H9 (cell line): ENCODE measurements around the gene SLC38A3. TPM values are rescaled to one million over a fixed set of nuclear protein-coding genes. Genes with fewer than 3 reads are reported as not detected.
A peak's percentile ranks its signal among the peaks of the same experiment; 100 is the strongest.

ENCODE experiments used
- DNase-seq: peaks from one replicate; pipeline ENCODE4 v3.0.0-alpha.2; 2017
- H2AFZ ChIP-seq: one replicate; pipeline ENCODE4 v1.6.1; 2013; ENCODE audit warnings: mild to moderate bottlenecking, low read length, control low read depth, moderate library complexity
- H2AK5ac ChIP-seq: 2 replicates; pipeline ENCODE4 v1.6.1; 2013; ENCODE audit warnings: low read length, control low read depth, mixed read lengths; ENCODE audit not compliant: insufficient read length
- H2BK120ac ChIP-seq: one replicate; pipeline ENCODE4 v1.6.1; 2013; ENCODE audit warnings: low read depth, mild to moderate bottlenecking, low read length, control low read depth, inconsistent platforms; ENCODE audit not compliant: poor library complexity, severe bottlenecking
- H2BK12ac ChIP-seq: 2 replicates; pipeline ENCODE4 v1.6.1; 2013; ENCODE audit warnings: low read length, control low read depth, mixed read lengths, low read depth; ENCODE audit not compliant: insufficient read length
- H2BK15ac ChIP-seq: 2 replicates; pipeline ENCODE4 v1.6.1; 2013; ENCODE audit warnings: low read depth, low read length, control low read depth
- H2BK20ac ChIP-seq: one replicate; pipeline ENCODE4 v1.6.1; 2013; ENCODE audit warnings: low read depth, mild to moderate bottlenecking, low read length, control low read depth, inconsistent platforms; ENCODE audit not compliant: poor library complexity, severe bottlenecking
- H2BK5ac ChIP-seq: 2 replicates; pipeline ENCODE4 v1.6.1; 2013; ENCODE audit warnings: low read length, control low read depth, mixed read lengths; ENCODE audit not compliant: insufficient read length
- H3K14ac ChIP-seq: 2 replicates; pipeline ENCODE4 v1.6.1; 2013; ENCODE audit warnings: low read length, control low read depth; ENCODE audit not compliant: insufficient read depth
- H3K18ac ChIP-seq: 2 replicates; pipeline ENCODE4 v1.6.1; 2013; ENCODE audit warnings: low read depth, mild to moderate bottlenecking, mixed read lengths, low read length, control low read depth; ENCODE audit not compliant: insufficient read length
- H3K23ac ChIP-seq: 2 replicates; pipeline ENCODE4 v1.6.1; 2013; ENCODE audit warnings: low read length, control low read depth, mixed read lengths, low read depth; ENCODE audit not compliant: insufficient read length
- H3K23me2 ChIP-seq: 2 replicates; pipeline ENCODE4 v1.6.1; 2013; ENCODE audit warnings: low read depth, mild to moderate bottlenecking, mixed read lengths, low read length, control low read depth; ENCODE audit not compliant: insufficient read length, poor library complexity, severe bottlenecking
- H3K27ac ChIP-seq: 2 replicates; pipeline ENCODE4 v1.5.1; 2013; ENCODE audit warnings: low read length, control low read depth, mixed read lengths, low read depth; ENCODE audit not compliant: insufficient read length
- H3K27me3 ChIP-seq: 2 replicates; pipeline ENCODE4 v1.6.1; 2013; ENCODE audit warnings: low read length, control low read depth, inconsistent platforms; ENCODE audit not compliant: insufficient read depth
- H3K4ac ChIP-seq: 2 replicates; pipeline ENCODE4 v1.6.1; 2013; ENCODE audit warnings: low read depth, mild to moderate bottlenecking, control low read depth, inconsistent platforms, low read length, moderate library complexity
- H3K4me1 ChIP-seq: 2 replicates; pipeline ENCODE4 v1.6.1; 2013; ENCODE audit warnings: low read length, control low read depth, inconsistent platforms; ENCODE audit not compliant: insufficient read depth
- H3K4me2 ChIP-seq: 2 replicates; pipeline ENCODE4 v1.6.1; 2013; ENCODE audit warnings: low read length, control low read depth, mixed read lengths; ENCODE audit not compliant: insufficient read length, insufficient read depth
- H3K56ac ChIP-seq: 2 replicates; pipeline ENCODE4 v1.6.1; 2013; ENCODE audit warnings: low read depth, mild to moderate bottlenecking, mixed read lengths, low read length, control low read depth; ENCODE audit not compliant: insufficient read length
- H3K79me1 ChIP-seq: 2 replicates; pipeline ENCODE4 v1.6.1; 2013; ENCODE audit warnings: low read depth, mild to moderate bottlenecking, moderate library complexity, low read length, control low read depth, inconsistent platforms; ENCODE audit not compliant: insufficient read depth, poor library complexity, severe bottlenecking
- H3K79me2 ChIP-seq: 2 replicates; pipeline ENCODE4 v1.6.1; 2013; ENCODE audit warnings: low read length, control low read depth, inconsistent platforms; ENCODE audit not compliant: insufficient read depth
- H3K9ac ChIP-seq: 2 replicates; pipeline ENCODE4 v1.6.1; 2013; ENCODE audit warnings: low read length, control low read depth, mixed read lengths; ENCODE audit not compliant: insufficient read length; ENCODE audit errors: extremely low read depth
- H3K9me3 ChIP-seq: one replicate; pipeline ENCODE4 v1.6.1; 2013; ENCODE audit warnings: low read depth, low read length, inconsistent platforms; ENCODE audit not compliant: control insufficient read depth
- H3T11ph ChIP-seq: one replicate; pipeline ENCODE4 v1.6.1; 2013; ENCODE audit warnings: mild to moderate bottlenecking, low read length, control low read depth, inconsistent platforms
- H4K20me1 ChIP-seq: one replicate; pipeline ENCODE4 v1.6.1; 2013; ENCODE audit not compliant: control insufficient read depth, insufficient read length, insufficient read depth
- H4K5ac ChIP-seq: 2 replicates; pipeline ENCODE4 v1.6.1; 2013; ENCODE audit warnings: low read depth, mild to moderate bottlenecking, mixed read lengths, low read length, control low read depth; ENCODE audit not compliant: insufficient read length
- H4K8ac ChIP-seq: replicated peaks from 2 replicates; pipeline ENCODE4 v1.6.1; 2013; ENCODE audit warnings: low read length, control low read depth, mixed read lengths, low read depth; ENCODE audit not compliant: insufficient read length
- H4K91ac ChIP-seq: 2 replicates; pipeline ENCODE4 v1.6.1; 2013; ENCODE audit warnings: low read depth, mild to moderate bottlenecking, moderate library complexity, mixed read lengths, low read length, control low read depth; ENCODE audit not compliant: insufficient read length
- H3K27ac Mint-ChIP-seq, 3 experiments: 2 replicates in 2 of 3; 3 replicates in 1 of 3; pipeline ENCODE4 v1.8.0; 2020 to 2021; ENCODE audit warnings: mixed read lengths in 3 of 3, mild to moderate bottlenecking in 1 of 3, moderate library complexity in 1 of 3
- H3K27me3 Mint-ChIP-seq: 2 replicates; pipeline ENCODE4 v1.8.0; 2021; ENCODE audit warnings: low read depth, mild to moderate bottlenecking, moderate library complexity, mixed read lengths
- H3K36me3 Mint-ChIP-seq, 3 experiments: 2 replicates in 2 of 3; 3 replicates in 1 of 3; pipeline ENCODE4 v1.8.0; 2020 to 2021; ENCODE audit warnings: low read depth in 3 of 3, mixed read lengths in 3 of 3; ENCODE audit not compliant: insufficient read depth in 1 of 3
- H3K4me1 Mint-ChIP-seq, 2 experiments: 2 replicates each; pipeline ENCODE4 v1.8.0; 2020; ENCODE audit warnings: mixed read lengths in 2 of 2
- H3K4me3 Mint-ChIP-seq, 2 experiments: 2 replicates in 1 of 2; 3 replicates in 1 of 2; pipeline ENCODE4 v1.8.0; 2020 to 2021; ENCODE audit warnings: mild to moderate bottlenecking in 2 of 2, mixed read lengths in 2 of 2, moderate library complexity in 1 of 2
- H3K9me3 Mint-ChIP-seq, 2 experiments: 2 replicates in 1 of 2; 3 replicates in 1 of 2; pipeline ENCODE4 v1.8.0; 2020; ENCODE audit warnings: mild to moderate bottlenecking in 2 of 2, mixed read lengths in 2 of 2, moderate library complexity in 1 of 2
- CTCF ChIP-seq: fragments of 200-600 bp; sonication (generic); conservative IDR thresholded peaks from 3 replicates; pipeline ENCODE4 v1.8.0; 2021; ENCODE audit warnings: antibody characterized with exemption, mild to moderate bottlenecking
- WGBS: extraction: QIAGEN DNeasy Blood & Tissue Kit; methylation state at CpG from one replicate; pipeline ENCODE4 v1.1.7; 2013; ENCODE audit warnings: missing lambda C conversion rate, low lambda C conversion rate, mixed read lengths; ENCODE audit not compliant: insufficient read length; ENCODE audit errors: extremely low coverage; 5-methylcytosine and 5-hydroxymethylcytosine counted together
- total RNA-seq: library from RNA; stranded (reverse); gene quantifications from 2 replicates; pipeline ENCODE4 v1.2.1, GENCODE V29; 2021

The SLC38A3 gene
- total RNA-seq, 1 experiment from 2014 or later = 1.4 TPM

- H3K27me3 Mint-ChIP-seq = peaks cover 1% of the 10 kb centered on the region; the same call in 1 of the 2 replicates
- no peak overlapping the region for H2BK15ac ChIP-seq
- no peak overlapping the region for H4K8ac ChIP-seq
- no peak overlapping the region for H2BK5ac ChIP-seq
- H4K5ac ChIP-seq = no peak overlapping the region
- peak overlapping the region in 1 of 3 experiments; percentile 73; a peak in 2 of 7 replicates for H3K27ac Mint-ChIP-seq
- H3K4ac ChIP-seq = no peak overlapping the region
- H4K20me1 ChIP-seq = peaks cover 2% of the 10 kb centered on the region
- H3K79me1 ChIP-seq = no peaks in the 10 kb centered on the region
- H2AFZ ChIP-seq = no peak overlapping the region
- no peak overlapping the region for H3K56ac ChIP-seq
- peak; percentile 27; the same call in 1 of the 3 replicates for TF ChIP-seq CTCF
- no peak overlapping the region for H3T11ph ChIP-seq
- H2BK120ac ChIP-seq = no peak overlapping the region
- H4K91ac ChIP-seq = no peak overlapping the region
- no peaks in the 10 kb centered on the region for H3K79me2 ChIP-seq
- no peak overlapping the region for H2BK12ac ChIP-seq
- H3K4me3 Mint-ChIP-seq = no peak overlapping the region
- H3K4me2 ChIP-seq = no peak overlapping the region
- H3K4me1 Mint-ChIP-seq = peaks cover 21 to 46% of the 10 kb centered on the region in 2 experiments
- no peak overlapping the region for H3K27ac ChIP-seq
- no peak overlapping the region for H2BK20ac ChIP-seq
- peaks cover under 1% of the 10 kb centered on the region; the same call in 1 of the 2 replicates for H3K4me1 ChIP-seq
- no CpG with 5 or more reads among the region's 16 CpGs for WGBS
- H3K9me3 Mint-ChIP-seq = no peaks in the 10 kb centered on the region
- H2AK5ac ChIP-seq = no peak overlapping the region
- no peaks in the 10 kb centered on the region for H3K23me2 ChIP-seq
- no peak overlapping the region for H3K14ac ChIP-seq
- no peak overlapping the region for H3K18ac ChIP-seq
- peaks cover 14 to 38% (median 29%) of the 10 kb centered on the region in 3 experiments; a peak in 6 of 7 replicates for H3K36me3 Mint-ChIP-seq
- H3K27me3 ChIP-seq = no peaks in the 10 kb centered on the region
- H3K9ac ChIP-seq = no peak overlapping the region
- no peak for DNase-seq
- H3K9me3 ChIP-seq = no peaks in the 10 kb centered on the region
- no peak overlapping the region for H3K23ac ChIP-seq
Observed at GRCh38 chr3:50258979-50259378, 53.9 kb downstream of the SLC38A3 start.
